Subcutaneous abdominal adipose tissue (tissue), 5 donors: ENCODE measurements around the gene SCYGR5.

ENCODE experiments used
- H3K27ac ChIP-seq: one replicate; pipeline ENCODE4 v1.7.0; 2013; ENCODE audit warnings: low read depth, mild to moderate bottlenecking, inconsistent platforms, low read length, moderate library complexity
- H3K27me3 ChIP-seq, 5 donors: one replicate each; pipeline ENCODE4 v1.7.0; 2013; ENCODE audit warnings: low read length in 5 of 5, inconsistent platforms in 1 of 5; ENCODE audit not compliant: control insufficient read depth in 5 of 5, insufficient read depth in 4 of 5
- H3K36me3 ChIP-seq, 5 donors: one replicate each; pipeline ENCODE4 v1.7.0; 2013; ENCODE audit warnings: low read length in 5 of 5; ENCODE audit not compliant: control insufficient read depth in 5 of 5, insufficient read depth in 5 of 5
- H3K4me1 ChIP-seq, 5 donors: one replicate each; pipeline ENCODE4 v1.7.0; 2013; ENCODE audit warnings: low read length in 5 of 5, mild to moderate bottlenecking in 3 of 5, moderate library complexity in 1 of 5; ENCODE audit not compliant: control insufficient read depth in 5 of 5, insufficient read depth in 5 of 5
- H3K4me3 ChIP-seq, 5 donors: one replicate each; pipeline ENCODE4 v1.7.0; 2013; ENCODE audit warnings: low read length in 5 of 5, low read depth in 1 of 5
- H3K9ac ChIP-seq, 5 donors: one replicate each; pipeline ENCODE4 v1.7.0; 2013; ENCODE audit warnings: low read length in 5 of 5, mild to moderate bottlenecking in 4 of 5, moderate library complexity in 3 of 5
- H3K9me3 ChIP-seq, 5 donors: one replicate each; pipeline ENCODE4 v1.7.0; 2013; ENCODE audit warnings: low read length in 5 of 5; ENCODE audit not compliant: control insufficient read depth in 5 of 5
- donor health status: healthy.
- donor health status: healthy.
- donor health status: healthy.
- donor health status: healthy.
- donor health status: healthy.

Gene SCYGR5

GRCh38 chr2:227642656-227643055, 23.9 kb upstream of the SCYGR5 start:
- no peaks in the 10 kb centered on the region for H3K27me3 ChIP-seq
- H3K4me3 ChIP-seq, result no peak overlapping the region
- no peaks in the 10 kb centered on the region for H3K9me3 ChIP-seq
- no peak overlapping the region for H3K9ac ChIP-seq
- H3K4me1 ChIP-seq, result no peaks in the 10 kb centered on the region
- no peak overlapping the region for H3K27ac ChIP-seq
- no peaks in the 10 kb centered on the region for H3K36me3 ChIP-seq

- H3K4me3 ChIP-seq, result no peak overlapping the region
- no peak overlapping the region for H3K9ac ChIP-seq
- no peaks in the 10 kb centered on the region for H3K4me1 ChIP-seq
- no peaks in the 10 kb centered on the region for H3K9me3 ChIP-seq
- no peaks in the 10 kb centered on the region for H3K36me3 ChIP-seq
- H3K27ac ChIP-seq, result no peak overlapping the region
- H3K27me3 ChIP-seq, result no peaks in the 10 kb centered on the region
Measured at GRCh38 chr2:227643990-227644551, 22.5 kb upstream of the SCYGR5 start.

- H3K9ac ChIP-seq, result peak overlapping the region in 2 of 5 donors; percentile 35 to 65
- H3K4me1 ChIP-seq, result peaks cover 4 to 29% (median 17%) of the 10 kb centered on the region in 5 donors
- H3K4me3 ChIP-seq, result no peak overlapping the region
- H3K27ac ChIP-seq, result peak overlapping the region; percentile 96
- no peaks in the 10 kb centered on the region for H3K27me3 ChIP-seq
- no peaks in the 10 kb centered on the region for H3K9me3 ChIP-seq
- H3K36me3 ChIP-seq, result no peaks in the 10 kb centered on the region
Measured at GRCh38 chr2:227653419-227653818, 13.2 kb upstream of the SCYGR5 start.

GRCh38 chr2:227654426-227654825, 12.2 kb upstream of the SCYGR5 start:
- Histone ChIP-seq H3K36me3 (no peaks in the 10 kb centered on the region), H3K9ac (peak overlapping the region in 2 of 5 donors; percentile 41 to 78), H3K4me3 (no peak overlapping the region), H3K27ac (peak overlapping the region; percentile 96), H3K4me1 (peaks cover 4 to 29% (median 17%) of the 10 kb centered on the region in 5 donors), H3K9me3 (no peaks in the 10 kb centered on the region), H3K27me3 (no peaks in the 10 kb centered on the region)

- Histone ChIP-seq H3K9me3 (no peaks in the 10 kb centered on the region), H3K27me3 (no peaks in the 10 kb centered on the region), H3K27ac (peak overlapping the region; percentile 96), H3K4me3 (no peak overlapping the region), H3K9ac (peak overlapping the region in 2 of 5 donors; percentile 41 to 78), H3K36me3 (no peaks in the 10 kb centered on the region), H3K4me1 (peaks cover 4 to 29% (median 17%) of the 10 kb centered on the region in 5 donors)
Measured at GRCh38 chr2:227655454-227655853, 11.2 kb upstream of the SCYGR5 start.

GRCh38 chr2:227657199-227657845, 9.3 kb upstream of the SCYGR5 start:
- Histone ChIP-seq H3K4me3 (no peak overlapping the region), H3K36me3 (no peaks in the 10 kb centered on the region), H3K9me3 (no peaks in the 10 kb centered on the region), H3K4me1 (peaks cover 4 to 29% (median 17%) of the 10 kb centered on the region in 5 donors), H3K27me3 (no peaks in the 10 kb centered on the region), H3K9ac (peak overlapping the region in 3 of 5 donors; percentile 13 to 73 (median 26)), H3K27ac (peak overlapping the region; percentile 86)

GRCh38 chr2:227661025-227661649, 5.5 kb upstream of the SCYGR5 start:
- no peaks in the 10 kb centered on the region for H3K36me3 ChIP-seq
- no peak overlapping the region for H3K9ac ChIP-seq
- no peaks in the 10 kb centered on the region for H3K9me3 ChIP-seq
- peaks cover 0 to 4% (median 3%) of the 10 kb centered on the region in 5 donors for H3K4me1 ChIP-seq
- H3K27ac ChIP-seq, result no peak overlapping the region
- H3K27me3 ChIP-seq, result no peaks in the 10 kb centered on the region
- no peak overlapping the region for H3K4me3 ChIP-seq

GRCh38 chr2:227661827-227662226, 4.8 kb upstream of the SCYGR5 start:
- no peaks in the 10 kb centered on the region for H3K9me3 ChIP-seq
- H3K4me1 ChIP-seq, result peaks cover 0 to 4% (median 3%) of the 10 kb centered on the region in 5 donors
- H3K27me3 ChIP-seq, result no peaks in the 10 kb centered on the region
- H3K4me3 ChIP-seq, result no peak overlapping the region
- no peaks in the 10 kb centered on the region for H3K36me3 ChIP-seq
- H3K9ac ChIP-seq, result no peak overlapping the region
- no peak overlapping the region for H3K27ac ChIP-seq

GRCh38 chr2:227665189-227665940, 1.2 kb upstream of the SCYGR5 start:
- no peak overlapping the region for H3K4me3 ChIP-seq
- peaks cover 0 to 3% (median 0%) of the 10 kb centered on the region in 5 donors for H3K4me1 ChIP-seq
- H3K9ac ChIP-seq, result no peak overlapping the region
- H3K27me3 ChIP-seq, result no peaks in the 10 kb centered on the region
- H3K27ac ChIP-seq, result no peak overlapping the region
- H3K9me3 ChIP-seq, result no peaks in the 10 kb centered on the region
- H3K36me3 ChIP-seq, result no peaks in the 10 kb centered on the region
